IPS-20b (cell line): Measurements from ENCODE around the gene MYL10.

ENCODE experiments used
- H3K27ac ChIP-seq: one replicate; pipeline ENCODE4 v1.5.1; 2013; ENCODE audit warnings: low read length
- H3K27me3 ChIP-seq: 2 replicates; pipeline ENCODE4 v1.6.1; 2013; ENCODE audit warnings: mild to moderate bottlenecking, low read length, inconsistent platforms; ENCODE audit not compliant: insufficient read depth
- H3K36me3 ChIP-seq: 2 replicates; pipeline ENCODE4 v1.6.1; 2013; ENCODE audit warnings: low read depth, mild to moderate bottlenecking, inconsistent platforms, low read length, moderate library complexity; ENCODE audit not compliant: insufficient read depth
- H3K4me1 ChIP-seq: 2 replicates; pipeline ENCODE4 v1.6.1; 2013; ENCODE audit warnings: mild to moderate bottlenecking, control low read depth, inconsistent platforms, low read length, moderate library complexity; ENCODE audit not compliant: insufficient read depth
- H3K4me3 ChIP-seq: 2 replicates; pipeline ENCODE4 v1.5.1; 2013; ENCODE audit warnings: mild to moderate bottlenecking, low read length, inconsistent platforms
- H3K9ac ChIP-seq: 2 replicates; pipeline ENCODE4 v1.6.1; 2013; ENCODE audit warnings: low read depth, mild to moderate bottlenecking, inconsistent platforms, low read length, moderate library complexity
- H3K9me3 ChIP-seq: 2 replicates; pipeline ENCODE4 v1.6.1; 2013; ENCODE audit warnings: mild to moderate bottlenecking, low read depth, low read length, inconsistent platforms; ENCODE audit not compliant: insufficient read depth

The MYL10 gene

GRCh38 chr7:101628522-101628921 lies 574 bp downstream of the MYL10 start:
- peaks cover 6% of the 10 kb centered on the region; the same call in 1 of the 2 replicates for H3K27me3 ChIP-seq
- H3K4me1 ChIP-seq: peaks cover 18% of the 10 kb centered on the region
- H3K9me3 ChIP-seq: no peaks in the 10 kb centered on the region
- no peak overlapping the region for H3K4me3 ChIP-seq
- H3K9ac ChIP-seq: no peak overlapping the region
- H3K27ac ChIP-seq: no peak overlapping the region
- H3K36me3 ChIP-seq: no peaks in the 10 kb centered on the region

- no peak overlapping the region for H3K27ac ChIP-seq
- no peak overlapping the region for H3K9ac ChIP-seq
- H3K4me3 ChIP-seq: no peak overlapping the region
- peaks cover 6% of the 10 kb centered on the region; the same call in 1 of the 2 replicates for H3K27me3 ChIP-seq
- H3K4me1 ChIP-seq: peaks cover 18% of the 10 kb centered on the region
- no peaks in the 10 kb centered on the region for H3K36me3 ChIP-seq
- H3K9me3 ChIP-seq: no peaks in the 10 kb centered on the region
Measured at GRCh38 chr7:101626758-101627157, 2.3 kb downstream of the MYL10 start.

GRCh38 chr7:101626069-101626671 lies 2.9 kb downstream of the MYL10 start:
- Histone ChIP-seq H3K9ac (no peak overlapping the region), H3K36me3 (no peaks in the 10 kb centered on the region), H3K27me3 (peaks cover 6% of the 10 kb centered on the region; the same call in 1 of the 2 replicates), H3K27ac (no peak overlapping the region), H3K4me1 (peaks cover 18% of the 10 kb centered on the region), H3K9me3 (no peaks in the 10 kb centered on the region), H3K4me3 (no peak overlapping the region)

GRCh38 chr7:101625031-101625791 lies 3.9 kb downstream of the MYL10 start:
- H3K27me3 ChIP-seq: peaks cover 6% of the 10 kb centered on the region; the same call in 1 of the 2 replicates
- peaks cover 18% of the 10 kb centered on the region for H3K4me1 ChIP-seq
- H3K27ac ChIP-seq: no peak overlapping the region
- no peak overlapping the region; the same call in 1 of the 2 replicates for H3K4me3 ChIP-seq
- H3K9ac ChIP-seq: peak overlapping the region; percentile 46; the same call in 1 of the 2 replicates
- H3K36me3 ChIP-seq: no peaks in the 10 kb centered on the region
- no peaks in the 10 kb centered on the region for H3K9me3 ChIP-seq

- H3K9me3 ChIP-seq: no peaks in the 10 kb centered on the region
- no peak overlapping the region for H3K27ac ChIP-seq
- H3K4me1 ChIP-seq: peaks cover 18% of the 10 kb centered on the region; the same call in 1 of the 2 replicates
- H3K4me3 ChIP-seq: no peak overlapping the region; the same call in 1 of the 2 replicates
- H3K36me3 ChIP-seq: no peaks in the 10 kb centered on the region
- H3K27me3 ChIP-seq: peaks cover 6% of the 10 kb centered on the region; the same call in 1 of the 2 replicates
- H3K9ac ChIP-seq: peak overlapping the region; percentile 46; the same call in 1 of the 2 replicates
Measured at GRCh38 chr7:101624246-101625001, 4.7 kb downstream of the MYL10 start.

- Histone ChIP-seq H3K27me3 (peaks cover 6% of the 10 kb centered on the region; the same call in 1 of the 2 replicates), H3K9me3 (no peaks in the 10 kb centered on the region), H3K27ac (no peak overlapping the region), H3K9ac (no peak overlapping the region), H3K36me3 (no peaks in the 10 kb centered on the region), H3K4me3 (no peak overlapping the region), H3K4me1 (peaks cover 18% of the 10 kb centered on the region; the same call in 1 of the 2 replicates)
Measured at GRCh38 chr7:101622609-101623173, 6.4 kb downstream of the MYL10 start.

- H3K27me3 ChIP-seq: peaks cover 6% of the 10 kb centered on the region; the same call in 1 of the 2 replicates
- H3K27ac ChIP-seq: no peak overlapping the region
- H3K9ac ChIP-seq: no peak overlapping the region
- no peaks in the 10 kb centered on the region for H3K36me3 ChIP-seq
- peaks cover 16% of the 10 kb centered on the region; the same call in 1 of the 2 replicates for H3K4me1 ChIP-seq
- H3K4me3 ChIP-seq: no peak overlapping the region
- H3K9me3 ChIP-seq: no peaks in the 10 kb centered on the region
Measured at GRCh38 chr7:101620991-101621390, 8.1 kb downstream of the MYL10 start.

- no peaks in the 10 kb centered on the region for H3K36me3 ChIP-seq
- peaks cover 12% of the 10 kb centered on the region; the same call in 1 of the 2 replicates for H3K4me1 ChIP-seq
- H3K27me3 ChIP-seq: peaks cover 6% of the 10 kb centered on the region; the same call in 1 of the 2 replicates
- H3K9me3 ChIP-seq: no peaks in the 10 kb centered on the region
- no peak overlapping the region for H3K27ac ChIP-seq
- H3K9ac ChIP-seq: no peak overlapping the region
- no peak overlapping the region for H3K4me3 ChIP-seq
Measured at GRCh38 chr7:101620395-101620794, 8.7 kb downstream of the MYL10 start.

GRCh38 chr7:101618916-101619315 lies 10.2 kb downstream of the MYL10 start:
- H3K9ac ChIP-seq: no peak overlapping the region
- H3K36me3 ChIP-seq: no peaks in the 10 kb centered on the region
- H3K27me3 ChIP-seq: no peaks in the 10 kb centered on the region
- no peak overlapping the region for H3K27ac ChIP-seq
- peaks cover 8% of the 10 kb centered on the region; the same call in 1 of the 2 replicates for H3K4me1 ChIP-seq
- H3K9me3 ChIP-seq: no peaks in the 10 kb centered on the region
- H3K4me3 ChIP-seq: no peak overlapping the region

GRCh38 chr7:101618207-101618839 lies 10.8 kb downstream of the MYL10 start:
- Histone ChIP-seq H3K27ac (no peak overlapping the region), H3K27me3 (no peaks in the 10 kb centered on the region), H3K4me1 (peaks cover 11% of the 10 kb centered on the region), H3K9ac (no peak overlapping the region), H3K4me3 (no peak overlapping the region), H3K9me3 (no peaks in the 10 kb centered on the region), H3K36me3 (no peaks in the 10 kb centered on the region)
